ENCODE measurements around the gene NADK2.

GRCh38 chr5:36270175-36270574 lies 28.4 kb upstream of the NADK2 start:
- no peak for TF ChIP-seq CTCF (IDR thresholded peaks at IDR 0.05)
- TF ChIP-seq POLR2A (IDR thresholded peaks at IDR 0.05): no peak

Data from heart left ventricle (tissue), 13 donors.